HepG2 (cell line): ENCODE results near the gene CREG2. TPM values are rescaled to one million over a fixed set of nuclear protein-coding genes. Genes with fewer than 3 reads are reported as not detected.

Source experiments
- BORCS8-MEF2B ChIP-seq: sonication (generic); formaldehyde crosslinking; IDR thresholded peaks from 2 replicates; pipeline ENCODE4 v1.8.0; 2022; ENCODE audit warnings: mild to moderate bottlenecking, missing genetic modification reagents
- DZIP1 ChIP-seq: sonication (generic); formaldehyde crosslinking; IDR thresholded peaks from 2 replicates; pipeline ENCODE4 v1.5.0; 2020; ENCODE audit warnings: mild to moderate bottlenecking, missing genetic modification reagents
- FLYWCH1 ChIP-seq: sonication (generic); formaldehyde crosslinking; IDR thresholded peaks from 2 replicates; pipeline ENCODE4 v1.8.1; 2023; ENCODE audit warnings: mild to moderate bottlenecking, missing genetic modification reagents
- FOXK1 ChIP-seq: sonication (generic); formaldehyde crosslinking; IDR thresholded peaks from 2 replicates; pipeline ENCODE4 v1.4.0; 2020; ENCODE audit warnings: low read depth, missing genetic modification reagents, borderline replicate concordance
- KLF6 ChIP-seq: IDR thresholded peaks from 2 replicates; pipeline ENCODE4 v1.8.0; 2016; ENCODE audit warnings: missing biosample characterization, missing genetic modification reagents
- MTA3 ChIP-seq: sonication (generic); formaldehyde crosslinking; IDR thresholded peaks from 2 replicates; pipeline ENCODE4 v1.4.0; 2020; ENCODE audit warnings: missing genetic modification reagents
- MXD1 ChIP-seq: sonication (generic); formaldehyde crosslinking; IDR thresholded peaks from 2 replicates; pipeline ENCODE4 v1.4.0; 2020; ENCODE audit warnings: mild to moderate bottlenecking, missing genetic modification reagents
- ZC3H13 ChIP-seq: sonication (generic); formaldehyde crosslinking; IDR thresholded peaks from 2 replicates; pipeline ENCODE4 v1.8.1; 2023; ENCODE audit warnings: mild to moderate bottlenecking, missing genetic modification reagents, moderate library complexity
- ZNF235 ChIP-seq: sonication (generic); formaldehyde crosslinking; IDR thresholded peaks from 2 replicates; pipeline ENCODE4 v1.8.1; 2023; ENCODE audit warnings: mild to moderate bottlenecking, missing genetic modification reagents, borderline replicate concordance
- polyA plus RNA-seq, 8 experiments: library from polyadenylated mRNA; depleted of rRNA in 3 of 8; stranded (reverse) in 7 of 8; unstranded in 1 of 8; fragments of >200 nt; fragmentation: Illumina TruSeq in 4 of 8; extraction: Trizol in 4 of 8; gene quantifications; 2 replicates each; pipeline versions ENCODE4 v1.2.1 to v1.2.3, GENCODE V29; 2011 to 2016; ENCODE audit warnings: low read depth in 4 of 8, missing spikeins in 1 of 8, mixed read lengths in 1 of 8; ENCODE audit not compliant: insufficient read depth in 1 of 8
- total RNA-seq, 5 experiments: library from RNA; depleted of rRNA; stranded (reverse); fragments of >200 nt; fragmentation: Illumina TruSeq; extraction: Trizol; gene quantifications; 2 replicates each; pipeline ENCODE4 v1.2.3, GENCODE V29; 2016; ENCODE audit warnings: low read depth in 1 of 5
- TF ChIP-seq, protein P1 (sequence below), 2 experiments: fragments of 450-650 bp in 1 of 2; sonication (generic) in 1 of 2; formaldehyde crosslinking; IDR thresholded peaks; 2 replicates each; pipeline versions ENCODE4 v1.5.0 to v1.8.0; 2020 to 2022; ENCODE audit warnings: mild to moderate bottlenecking in 1 of 2, missing genetic modification reagents in 1 of 2
- TF ChIP-seq, protein P2 (sequence below): sonication (generic); formaldehyde crosslinking; IDR thresholded peaks from 2 replicates; pipeline ENCODE4 v1.4.0; 2020; ENCODE audit warnings: missing genetic modification reagents
- TF ChIP-seq, protein P3 (sequence below), 2 experiments: sonication (generic) in 1 of 2; formaldehyde crosslinking in 1 of 2; IDR thresholded peaks; 2 replicates each; pipeline versions ENCODE4 v1.4.0 to v1.6.1; 2016 to 2020; ENCODE audit warnings: borderline replicate concordance in 1 of 2, low read depth in 1 of 2, mild to moderate bottlenecking in 1 of 2, missing genetic modification reagents in 1 of 2
- TF ChIP-seq, protein P4 (sequence below), 2 experiments: IDR thresholded peaks; 2 replicates each; pipeline ENCODE4 v1.6.1; 2011 to 2012; ENCODE audit warnings: low read length in 2 of 2, borderline replicate concordance in 1 of 2, low read depth in 1 of 2, mild to moderate bottlenecking in 1 of 2, moderate library complexity in 1 of 2

CREG2 gene
- total and polyA plus RNA-seq, 2 of the 13 experiments (the other 11 are each of a cell fraction or from before 2014, with no cell fraction given) = 0.18 to 0.26 TPM

DNA sequence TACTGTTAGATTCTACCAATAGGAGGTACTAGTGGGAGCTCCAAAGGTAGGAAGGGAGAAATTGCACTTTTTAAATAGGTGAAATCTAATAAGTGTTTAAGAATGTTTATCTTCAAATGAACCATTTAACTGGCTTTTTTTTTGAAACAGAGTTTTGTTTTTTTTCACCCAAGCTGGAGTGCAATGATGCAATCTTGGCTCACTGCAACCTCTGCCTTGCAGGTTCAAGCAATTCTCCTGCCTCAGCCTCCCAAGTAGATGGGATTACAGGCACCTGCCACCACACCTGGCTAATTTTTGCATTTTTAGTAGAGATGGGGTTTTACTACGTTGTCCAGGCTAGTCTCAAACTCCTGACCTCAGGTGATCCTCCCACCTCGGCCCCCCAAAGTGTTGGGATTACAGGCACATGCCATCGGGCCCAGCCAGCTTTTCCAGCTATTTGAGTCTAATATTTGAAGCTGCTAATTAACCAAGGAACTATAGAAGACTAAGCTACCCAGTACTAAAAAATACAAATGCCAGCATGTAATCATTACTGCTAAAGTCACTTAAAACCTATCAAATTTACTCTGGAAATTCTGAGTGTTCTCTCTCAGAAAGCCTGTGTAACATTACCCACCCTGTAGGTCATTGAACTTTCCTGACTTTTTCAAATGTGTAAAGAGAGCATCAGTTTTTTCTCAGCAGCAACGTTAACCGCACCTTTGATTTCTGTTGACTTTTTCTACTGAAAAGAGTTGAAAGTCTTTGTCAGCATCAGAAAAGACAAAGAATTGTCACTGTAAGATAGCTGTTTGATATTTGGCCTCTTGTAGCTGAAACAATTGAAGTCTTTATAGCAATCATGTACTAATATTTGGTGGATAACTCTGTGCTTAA, 54.2 kb downstream of the CREG2 start (continued):
- TF ChIP-seq DZIP1 (CRISPR knock-in tag) (no peak), KLF6 (CRISPR knock-in tag) (no peak; the same call in 1 of the 2 replicates), ZNF235 (CRISPR knock-in tag) (no peak), MTA3 (no peak), MXD1 (CRISPR knock-in tag) (no peak), FLYWCH1 (CRISPR knock-in tag) (no peak), ZC3H13 (CRISPR knock-in tag) (no peak), FOXK1 (peak; percentile 38; the same call in 1 of the 2 replicates), BORCS8-MEF2B (no peak)
- TF ChIP-seq, protein P1, sequence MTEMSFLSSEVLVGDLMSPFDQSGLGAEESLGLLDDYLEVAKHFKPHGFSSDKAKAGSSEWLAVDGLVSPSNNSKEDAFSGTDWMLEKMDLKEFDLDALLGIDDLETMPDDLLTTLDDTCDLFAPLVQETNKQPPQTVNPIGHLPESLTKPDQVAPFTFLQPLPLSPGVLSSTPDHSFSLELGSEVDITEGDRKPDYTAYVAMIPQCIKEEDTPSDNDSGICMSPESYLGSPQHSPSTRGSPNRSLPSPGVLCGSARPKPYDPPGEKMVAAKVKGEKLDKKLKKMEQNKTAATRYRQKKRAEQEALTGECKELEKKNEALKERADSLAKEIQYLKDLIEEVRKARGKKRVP (CRISPR knock-in tag; IDR thresholded peaks at IDR 0.05) = peak in 1 of 2 experiments; percentile 81; a peak in 2 of 4 replicates
- TF ChIP-seq, protein P2, sequence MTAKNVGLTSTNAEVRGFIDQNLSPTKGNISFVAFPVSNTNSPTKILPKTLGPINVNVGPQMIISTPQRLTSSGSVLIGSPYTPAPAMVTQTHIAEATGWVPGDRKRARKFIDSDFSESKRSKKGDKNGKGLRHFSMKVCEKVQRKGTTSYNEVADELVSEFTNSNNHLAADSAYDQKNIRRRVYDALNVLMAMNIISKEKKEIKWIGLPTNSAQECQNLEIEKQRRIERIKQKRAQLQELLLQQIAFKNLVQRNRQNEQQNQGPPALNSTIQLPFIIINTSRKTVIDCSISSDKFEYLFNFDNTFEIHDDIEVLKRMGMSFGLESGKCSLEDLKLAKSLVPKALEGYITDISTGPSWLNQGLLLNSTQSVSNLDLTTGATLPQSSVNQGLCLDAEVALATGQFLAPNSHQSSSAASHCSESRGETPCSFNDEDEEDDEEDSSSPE (CRISPR knock-in tag) = no peak
- TF ChIP-seq, protein P3, sequence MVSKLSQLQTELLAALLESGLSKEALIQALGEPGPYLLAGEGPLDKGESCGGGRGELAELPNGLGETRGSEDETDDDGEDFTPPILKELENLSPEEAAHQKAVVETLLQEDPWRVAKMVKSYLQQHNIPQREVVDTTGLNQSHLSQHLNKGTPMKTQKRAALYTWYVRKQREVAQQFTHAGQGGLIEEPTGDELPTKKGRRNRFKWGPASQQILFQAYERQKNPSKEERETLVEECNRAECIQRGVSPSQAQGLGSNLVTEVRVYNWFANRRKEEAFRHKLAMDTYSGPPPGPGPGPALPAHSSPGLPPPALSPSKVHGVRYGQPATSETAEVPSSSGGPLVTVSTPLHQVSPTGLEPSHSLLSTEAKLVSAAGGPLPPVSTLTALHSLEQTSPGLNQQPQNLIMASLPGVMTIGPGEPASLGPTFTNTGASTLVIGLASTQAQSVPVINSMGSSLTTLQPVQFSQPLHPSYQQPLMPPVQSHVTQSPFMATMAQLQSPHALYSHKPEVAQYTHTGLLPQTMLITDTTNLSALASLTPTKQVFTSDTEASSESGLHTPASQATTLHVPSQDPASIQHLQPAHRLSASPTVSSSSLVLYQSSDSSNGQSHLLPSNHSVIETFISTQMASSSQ (IDR thresholded peaks at IDR 0.05; ENCODE audit: low read depth) = peak; percentile 63
- TF ChIP-seq, protein P3 (CRISPR knock-in tag; IDR thresholded peaks at IDR 0.05; ENCODE audit: borderline replicate concordance) = peak; percentile 69; the same call in 1 of the 2 replicates
- TF ChIP-seq, protein P4, sequence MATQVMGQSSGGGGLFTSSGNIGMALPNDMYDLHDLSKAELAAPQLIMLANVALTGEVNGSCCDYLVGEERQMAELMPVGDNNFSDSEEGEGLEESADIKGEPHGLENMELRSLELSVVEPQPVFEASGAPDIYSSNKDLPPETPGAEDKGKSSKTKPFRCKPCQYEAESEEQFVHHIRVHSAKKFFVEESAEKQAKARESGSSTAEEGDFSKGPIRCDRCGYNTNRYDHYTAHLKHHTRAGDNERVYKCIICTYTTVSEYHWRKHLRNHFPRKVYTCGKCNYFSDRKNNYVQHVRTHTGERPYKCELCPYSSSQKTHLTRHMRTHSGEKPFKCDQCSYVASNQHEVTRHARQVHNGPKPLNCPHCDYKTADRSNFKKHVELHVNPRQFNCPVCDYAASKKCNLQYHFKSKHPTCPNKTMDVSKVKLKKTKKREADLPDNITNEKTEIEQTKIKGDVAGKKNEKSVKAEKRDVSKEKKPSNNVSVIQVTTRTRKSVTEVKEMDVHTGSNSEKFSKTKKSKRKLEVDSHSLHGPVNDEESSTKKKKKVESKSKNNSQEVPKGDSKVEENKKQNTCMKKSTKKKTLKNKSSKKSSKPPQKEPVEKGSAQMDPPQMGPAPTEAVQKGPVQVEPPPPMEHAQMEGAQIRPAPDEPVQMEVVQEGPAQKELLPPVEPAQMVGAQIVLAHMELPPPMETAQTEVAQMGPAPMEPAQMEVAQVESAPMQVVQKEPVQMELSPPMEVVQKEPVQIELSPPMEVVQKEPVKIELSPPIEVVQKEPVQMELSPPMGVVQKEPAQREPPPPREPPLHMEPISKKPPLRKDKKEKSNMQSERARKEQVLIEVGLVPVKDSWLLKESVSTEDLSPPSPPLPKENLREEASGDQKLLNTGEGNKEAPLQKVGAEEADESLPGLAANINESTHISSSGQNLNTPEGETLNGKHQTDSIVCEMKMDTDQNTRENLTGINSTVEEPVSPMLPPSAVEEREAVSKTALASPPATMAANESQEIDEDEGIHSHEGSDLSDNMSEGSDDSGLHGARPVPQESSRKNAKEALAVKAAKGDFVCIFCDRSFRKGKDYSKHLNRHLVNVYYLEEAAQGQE (IDR thresholded peaks at IDR 0.05; ENCODE audit: borderline replicate concordance in 1 of 2, low read depth in 1 of 2, low read length in 2 of 2) = no peak
